HCT116 (cell line): ENCODE results near the gene CERS5.
"Not testable (repeated sequence)": the region's sequence is repeated elsewhere in the genome, so short reads cannot be mapped to it uniquely, and the experiment has no call there.

ENCODE experiments used
- EZH2phosphoT487 ChIP-seq: fragments of 200-600 bp; IDR thresholded peaks from 2 replicates; pipeline ENCODE4 v1.6.1; 2018; ENCODE audit warnings: antibody characterized with exemption, borderline replicate concordance
- FOSL1 ChIP-seq: IDR thresholded peaks from 2 replicates; pipeline ENCODE4 v1.6.1; 2012; ENCODE audit warnings: low read depth
- JUND ChIP-seq: IDR thresholded peaks from 2 replicates; pipeline ENCODE4 v1.6.1; 2012
- POLR2A ChIP-seq: IDR thresholded peaks from 2 replicates; pipeline ENCODE4 v1.7.0; 2011; ENCODE audit warnings: borderline replicate concordance; ENCODE audit not compliant: insufficient read depth, insufficient read length; ENCODE audit errors: extremely low read depth
- POLR2AphosphoS5 ChIP-seq: IDR thresholded peaks from 2 replicates; pipeline ENCODE4 v1.6.1; 2011; ENCODE audit warnings: mild to moderate bottlenecking, low read depth, low read length, moderate library complexity
- RAD21 ChIP-seq: IDR thresholded peaks from 2 replicates; pipeline ENCODE4 v1.6.1; 2012; ENCODE audit warnings: low read depth, mild to moderate bottlenecking
- SIN3A ChIP-seq: IDR thresholded peaks from 2 replicates; pipeline ENCODE4 v1.6.1; 2012; ENCODE audit warnings: low read depth
- TCF7L2 ChIP-seq: IDR thresholded peaks from 2 replicates; pipeline ENCODE4 v1.7.0; 2011; ENCODE audit warnings: borderline replicate concordance, inconsistent platforms; ENCODE audit not compliant: insufficient read depth, insufficient read length; ENCODE audit errors: extremely low read depth
- YY1 ChIP-seq: IDR thresholded peaks from 2 replicates; pipeline ENCODE4 v1.6.1; 2011; ENCODE audit warnings: low read length, low read depth, moderate library complexity, mild to moderate bottlenecking; ENCODE audit not compliant: insufficient replicate concordance; ENCODE audit errors: extremely low read depth
- ZNF274 ChIP-seq: fragments of 200-500 bp; sonication (Bioruptor generic); IDR thresholded peaks from 2 replicates; pipeline ENCODE4 v1.6.1; 2014; ENCODE audit warnings: mild to moderate bottlenecking, low read depth, low read length, inconsistent platforms
- TF ChIP-seq, protein P1 (sequence below), 3 experiments: fragments of 200-600 bp in 1 of 3; sonication (generic) in 1 of 3; IDR thresholded peaks in 2 of 3; conservative IDR thresholded peaks in 1 of 3; 2 replicates each; pipeline ENCODE4 v1.5.1; 2012 to 2017; ENCODE audit warnings: low read depth in 2 of 3, low read length in 2 of 3, antibody characterized with exemption in 1 of 3, borderline replicate concordance in 1 of 3, control low read depth in 1 of 3, mild to moderate bottlenecking in 1 of 3, mixed read lengths in 1 of 3, mixed run types in 1 of 3, moderate library complexity in 1 of 3; ENCODE audit not compliant: insufficient read depth in 1 of 3
- TF ChIP-seq, protein P2 (sequence below): IDR thresholded peaks from 2 replicates; pipeline ENCODE4 v1.6.1; 2012
- TF ChIP-seq, protein P3 (sequence below): IDR thresholded peaks from 2 replicates; pipeline ENCODE4 v1.6.1; 2011; ENCODE audit warnings: mild to moderate bottlenecking, low read length, moderate library complexity; ENCODE audit not compliant: insufficient replicate concordance; ENCODE audit errors: extremely low read depth
- TF ChIP-seq, protein P4 (sequence below): IDR thresholded peaks from 2 replicates; pipeline ENCODE4 v1.6.1; 2012; ENCODE audit warnings: low read depth

DNA sequence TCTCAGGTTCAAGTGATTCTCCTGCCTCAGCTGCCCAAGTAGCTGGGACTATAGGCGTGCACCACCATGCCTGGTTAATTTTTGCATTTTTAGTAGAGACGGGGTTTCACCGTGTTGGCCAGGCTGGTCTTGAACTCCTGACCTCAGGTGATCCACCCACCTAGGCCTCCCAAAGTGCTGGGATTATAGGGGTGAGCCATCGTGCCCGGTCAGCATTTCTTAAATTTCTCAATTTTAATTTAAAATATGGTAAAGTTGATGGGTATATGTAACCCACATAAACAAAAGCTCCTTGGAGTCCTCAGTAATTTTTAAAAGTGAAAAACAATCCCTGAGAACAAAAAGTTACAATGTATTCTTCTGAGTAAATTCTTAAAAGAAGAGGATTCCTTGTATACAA lies 12.2 kb downstream of the CERS5 start:
- TF ChIP-seq, protein P1, sequence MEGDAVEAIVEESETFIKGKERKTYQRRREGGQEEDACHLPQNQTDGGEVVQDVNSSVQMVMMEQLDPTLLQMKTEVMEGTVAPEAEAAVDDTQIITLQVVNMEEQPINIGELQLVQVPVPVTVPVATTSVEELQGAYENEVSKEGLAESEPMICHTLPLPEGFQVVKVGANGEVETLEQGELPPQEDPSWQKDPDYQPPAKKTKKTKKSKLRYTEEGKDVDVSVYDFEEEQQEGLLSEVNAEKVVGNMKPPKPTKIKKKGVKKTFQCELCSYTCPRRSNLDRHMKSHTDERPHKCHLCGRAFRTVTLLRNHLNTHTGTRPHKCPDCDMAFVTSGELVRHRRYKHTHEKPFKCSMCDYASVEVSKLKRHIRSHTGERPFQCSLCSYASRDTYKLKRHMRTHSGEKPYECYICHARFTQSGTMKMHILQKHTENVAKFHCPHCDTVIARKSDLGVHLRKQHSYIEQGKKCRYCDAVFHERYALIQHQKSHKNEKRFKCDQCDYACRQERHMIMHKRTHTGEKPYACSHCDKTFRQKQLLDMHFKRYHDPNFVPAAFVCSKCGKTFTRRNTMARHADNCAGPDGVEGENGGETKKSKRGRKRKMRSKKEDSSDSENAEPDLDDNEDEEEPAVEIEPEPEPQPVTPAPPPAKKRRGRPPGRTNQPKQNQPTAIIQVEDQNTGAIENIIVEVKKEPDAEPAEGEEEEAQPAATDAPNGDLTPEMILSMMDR (IDR thresholded peaks at IDR 0.05 in 2 of 3, conservative IDR thresholded peaks at IDR 0.05 in 1 of 3; ENCODE audit: borderline replicate concordance in 1 of 3, insufficient read depth in 1 of 3, low read depth in 2 of 3, low read length in 2 of 3): not testable (repeated sequence)
- not testable (repeated sequence) for TF ChIP-seq EZH2phosphoT487, YY1, POLR2A, POLR2AphosphoS5, FOSL1, RAD21, TCF7L2, ZNF274, SIN3A, JUND
- TF ChIP-seq, protein P2, sequence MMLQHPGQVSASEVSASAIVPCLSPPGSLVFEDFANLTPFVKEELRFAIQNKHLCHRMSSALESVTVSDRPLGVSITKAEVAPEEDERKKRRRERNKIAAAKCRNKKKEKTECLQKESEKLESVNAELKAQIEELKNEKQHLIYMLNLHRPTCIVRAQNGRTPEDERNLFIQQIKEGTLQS: not testable (repeated sequence)
- TF ChIP-seq, protein P3, sequence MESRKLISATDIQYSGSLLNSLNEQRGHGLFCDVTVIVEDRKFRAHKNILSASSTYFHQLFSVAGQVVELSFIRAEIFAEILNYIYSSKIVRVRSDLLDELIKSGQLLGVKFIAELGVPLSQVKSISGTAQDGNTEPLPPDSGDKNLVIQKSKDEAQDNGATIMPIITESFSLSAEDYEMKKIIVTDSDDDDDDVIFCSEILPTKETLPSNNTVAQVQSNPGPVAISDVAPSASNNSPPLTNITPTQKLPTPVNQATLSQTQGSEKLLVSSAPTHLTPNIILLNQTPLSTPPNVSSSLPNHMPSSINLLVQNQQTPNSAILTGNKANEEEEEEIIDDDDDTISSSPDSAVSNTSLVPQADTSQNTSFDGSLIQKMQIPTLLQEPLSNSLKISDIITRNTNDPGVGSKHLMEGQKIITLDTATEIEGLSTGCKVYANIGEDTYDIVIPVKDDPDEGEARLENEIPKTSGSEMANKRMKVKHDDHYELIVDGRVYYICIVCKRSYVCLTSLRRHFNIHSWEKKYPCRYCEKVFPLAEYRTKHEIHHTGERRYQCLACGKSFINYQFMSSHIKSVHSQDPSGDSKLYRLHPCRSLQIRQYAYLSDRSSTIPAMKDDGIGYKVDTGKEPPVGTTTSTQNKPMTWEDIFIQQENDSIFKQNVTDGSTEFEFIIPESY: not testable (repeated sequence)
- TF ChIP-seq, protein P4, sequence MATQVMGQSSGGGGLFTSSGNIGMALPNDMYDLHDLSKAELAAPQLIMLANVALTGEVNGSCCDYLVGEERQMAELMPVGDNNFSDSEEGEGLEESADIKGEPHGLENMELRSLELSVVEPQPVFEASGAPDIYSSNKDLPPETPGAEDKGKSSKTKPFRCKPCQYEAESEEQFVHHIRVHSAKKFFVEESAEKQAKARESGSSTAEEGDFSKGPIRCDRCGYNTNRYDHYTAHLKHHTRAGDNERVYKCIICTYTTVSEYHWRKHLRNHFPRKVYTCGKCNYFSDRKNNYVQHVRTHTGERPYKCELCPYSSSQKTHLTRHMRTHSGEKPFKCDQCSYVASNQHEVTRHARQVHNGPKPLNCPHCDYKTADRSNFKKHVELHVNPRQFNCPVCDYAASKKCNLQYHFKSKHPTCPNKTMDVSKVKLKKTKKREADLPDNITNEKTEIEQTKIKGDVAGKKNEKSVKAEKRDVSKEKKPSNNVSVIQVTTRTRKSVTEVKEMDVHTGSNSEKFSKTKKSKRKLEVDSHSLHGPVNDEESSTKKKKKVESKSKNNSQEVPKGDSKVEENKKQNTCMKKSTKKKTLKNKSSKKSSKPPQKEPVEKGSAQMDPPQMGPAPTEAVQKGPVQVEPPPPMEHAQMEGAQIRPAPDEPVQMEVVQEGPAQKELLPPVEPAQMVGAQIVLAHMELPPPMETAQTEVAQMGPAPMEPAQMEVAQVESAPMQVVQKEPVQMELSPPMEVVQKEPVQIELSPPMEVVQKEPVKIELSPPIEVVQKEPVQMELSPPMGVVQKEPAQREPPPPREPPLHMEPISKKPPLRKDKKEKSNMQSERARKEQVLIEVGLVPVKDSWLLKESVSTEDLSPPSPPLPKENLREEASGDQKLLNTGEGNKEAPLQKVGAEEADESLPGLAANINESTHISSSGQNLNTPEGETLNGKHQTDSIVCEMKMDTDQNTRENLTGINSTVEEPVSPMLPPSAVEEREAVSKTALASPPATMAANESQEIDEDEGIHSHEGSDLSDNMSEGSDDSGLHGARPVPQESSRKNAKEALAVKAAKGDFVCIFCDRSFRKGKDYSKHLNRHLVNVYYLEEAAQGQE: not testable (repeated sequence)
